GM21447 (cell line): ENCODE measurements around the gene ITIH6.
A peak's percentile ranks its signal among the peaks of the same experiment; 100 is the strongest.
"Not testable (repeated sequence)": the region's sequence is repeated elsewhere in the genome, so short reads cannot be mapped to it uniquely, and the experiment has no call there.

Experiments used
- ATAC-seq: cut with Tn5 transposase; IDR thresholded peaks from one replicate; pipeline ENCODE4 v1.9.1; 2021; ENCODE audit not compliant: unreplicated experiment

ITIH6 gene

DNA sequence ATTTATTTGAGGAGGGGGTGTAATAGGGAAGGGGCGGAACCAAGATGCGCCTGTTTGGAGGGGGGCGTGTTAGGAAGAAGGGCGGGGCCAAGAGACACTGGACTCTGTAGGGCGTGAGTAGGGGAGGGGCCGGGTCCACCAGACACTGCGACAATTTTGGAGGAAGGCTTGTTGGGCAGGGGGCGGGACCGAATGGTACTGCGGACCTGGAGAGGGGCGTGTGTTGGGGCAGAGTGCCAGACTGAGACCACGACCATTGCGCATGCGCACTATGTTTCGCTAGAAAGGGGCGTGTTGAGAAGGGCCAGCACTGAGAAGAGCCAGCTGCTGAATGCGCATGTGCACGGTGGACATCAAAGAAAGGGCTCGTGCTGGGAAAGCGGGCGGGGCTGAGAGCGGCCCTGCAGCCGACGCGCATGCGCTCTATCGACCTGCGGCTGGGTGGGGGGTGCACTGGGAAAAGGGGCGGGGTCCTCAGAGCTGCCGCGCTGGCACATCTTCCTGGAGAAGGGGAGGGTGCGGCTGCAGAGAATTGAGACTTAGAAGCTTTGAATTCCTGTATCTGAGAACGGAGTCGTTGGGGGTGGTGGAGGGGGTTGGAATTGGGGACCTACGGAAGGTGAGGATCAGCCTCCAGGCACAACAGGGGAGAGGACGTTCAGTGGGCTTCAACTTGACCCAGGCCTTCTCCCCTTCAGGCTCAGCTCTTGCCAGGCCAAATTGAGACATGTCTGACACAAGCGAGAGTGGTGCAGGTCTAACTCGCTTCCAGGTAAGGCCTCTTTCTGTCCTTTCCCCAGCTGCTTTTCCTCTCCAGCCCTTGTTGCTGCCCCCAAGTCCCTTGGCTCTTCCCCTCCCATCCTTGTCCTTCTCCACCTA lies 10.8 kb upstream of the ITIH6 start:
- peak; percentile 86 for ATAC-seq

DNA sequence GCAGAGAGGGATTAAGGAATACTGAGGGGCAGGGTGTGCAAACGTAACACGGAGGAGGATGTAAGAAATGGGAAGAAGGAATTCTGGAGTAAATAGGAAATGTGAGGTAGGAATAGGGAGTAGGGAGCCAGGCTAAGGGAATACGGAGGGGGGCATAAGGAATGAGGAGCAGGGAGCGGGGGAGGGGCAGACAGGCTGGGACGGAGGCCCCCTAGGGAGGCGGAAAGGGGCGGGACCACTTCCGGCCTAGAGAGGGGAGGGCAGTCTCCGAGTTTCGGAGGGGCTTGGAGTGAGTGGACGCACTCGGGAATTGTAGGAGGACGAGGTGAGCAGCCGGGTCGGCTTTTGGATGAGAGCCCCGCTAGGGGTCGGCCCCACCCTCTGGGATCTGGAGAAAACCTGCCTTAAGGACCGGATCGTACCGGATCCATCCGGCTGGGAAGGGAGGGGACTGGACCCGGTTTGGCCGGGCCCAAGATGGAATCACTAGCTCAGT lies 10.1 kb upstream of the ITIH6 start:
- peak; percentile 30 for ATAC-seq

DNA sequence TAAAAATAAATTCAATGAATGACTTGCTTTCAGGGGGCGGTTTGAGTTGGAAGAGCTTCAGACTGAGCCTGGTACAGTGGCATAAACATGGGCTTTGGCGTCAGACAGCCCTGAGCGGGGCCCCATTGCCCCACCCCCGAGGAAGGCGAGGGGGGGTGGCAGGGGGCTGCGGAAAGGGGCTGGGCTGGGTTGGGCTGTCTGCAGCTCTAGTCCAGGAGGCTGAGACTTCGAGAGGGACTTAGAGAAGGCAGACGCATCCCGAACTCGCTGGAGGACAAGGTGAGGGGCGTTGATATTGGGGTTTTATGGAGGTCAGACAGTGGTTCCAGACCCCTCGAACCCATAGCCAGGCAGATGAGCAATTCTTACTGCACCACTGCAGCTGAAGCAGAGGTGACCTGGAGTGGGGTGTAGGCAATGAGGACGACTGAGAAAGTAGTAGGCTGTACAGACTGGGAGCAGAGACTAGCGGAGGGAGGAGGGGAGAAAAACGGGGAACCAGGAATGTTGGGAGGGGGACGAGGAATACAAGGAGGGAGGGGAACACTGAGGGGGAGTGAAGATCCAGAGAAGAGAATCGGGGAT lies 9.6 kb upstream of the ITIH6 start, which contains the start of gene MAGED2:
TSS of gene MAGED2 (plus strand) at position 222 of the 585 bp plus-strand sequence. CDS start 1,587 bp downstream, outside the sequence.
- no peak for ATAC-seq

DNA sequence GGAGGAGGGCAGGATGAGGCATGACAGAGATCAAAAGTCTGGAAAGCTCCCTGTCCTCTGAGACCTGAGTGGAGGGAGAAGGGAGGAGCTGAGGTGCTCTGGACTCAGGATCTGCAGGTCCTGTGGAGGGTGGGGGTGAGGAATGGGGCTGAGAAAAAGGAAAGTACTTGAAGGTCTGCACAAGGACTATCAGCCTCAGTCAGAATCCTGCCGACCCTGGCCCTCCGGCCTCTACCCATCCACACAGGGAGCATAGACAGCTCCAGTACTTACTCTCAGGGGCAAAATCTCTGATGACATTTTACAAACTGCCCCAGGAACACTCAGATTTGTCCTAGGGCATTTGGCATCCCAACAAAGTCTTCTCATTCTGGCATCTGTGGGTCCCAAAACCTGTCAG lies 991 bp upstream of the ITIH6 start:
- ATAC-seq: no peak

DNA sequence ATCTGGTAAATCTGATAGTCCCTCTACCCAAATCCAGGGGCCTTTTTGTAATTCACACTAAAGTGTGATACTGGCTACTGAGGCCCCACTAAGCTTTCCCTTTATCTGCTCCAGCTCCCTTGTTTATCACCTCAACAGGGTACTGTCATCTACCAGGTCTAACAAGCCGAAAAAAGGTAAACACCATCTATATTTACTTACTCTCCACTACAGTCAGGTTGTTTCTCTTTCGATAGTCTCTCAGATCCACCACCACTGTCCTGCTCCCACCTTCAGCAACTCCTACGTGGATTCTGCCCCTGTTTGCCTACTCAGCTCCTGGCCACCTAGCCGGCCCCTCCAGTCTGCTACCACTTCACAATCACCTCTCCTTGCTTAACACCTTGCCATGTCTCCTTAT lies 3.3 kb downstream of the ITIH6 start:
- ATAC-seq: no peak

DNA sequence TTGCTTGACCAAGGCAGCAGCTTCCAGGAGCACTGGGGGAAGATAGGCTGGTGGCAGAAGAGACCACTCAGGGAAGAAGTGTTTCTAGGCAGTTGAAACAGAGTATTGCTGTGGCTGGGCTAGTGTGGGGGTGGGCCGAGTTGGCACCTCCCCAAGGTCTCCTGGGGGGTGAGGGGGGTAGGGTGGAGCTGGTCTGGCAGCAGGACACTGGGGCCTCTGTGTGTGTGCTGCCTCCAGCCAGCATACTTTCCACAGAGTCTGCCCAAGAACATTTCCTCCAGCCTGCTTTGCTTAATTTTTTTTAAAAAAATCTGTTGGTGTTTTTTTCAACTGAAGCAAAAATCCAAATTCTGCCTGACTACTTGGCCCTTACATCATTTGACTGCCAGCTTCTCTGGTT lies 4.0 kb downstream of the ITIH6 start:
- ATAC-seq: no peak

DNA sequence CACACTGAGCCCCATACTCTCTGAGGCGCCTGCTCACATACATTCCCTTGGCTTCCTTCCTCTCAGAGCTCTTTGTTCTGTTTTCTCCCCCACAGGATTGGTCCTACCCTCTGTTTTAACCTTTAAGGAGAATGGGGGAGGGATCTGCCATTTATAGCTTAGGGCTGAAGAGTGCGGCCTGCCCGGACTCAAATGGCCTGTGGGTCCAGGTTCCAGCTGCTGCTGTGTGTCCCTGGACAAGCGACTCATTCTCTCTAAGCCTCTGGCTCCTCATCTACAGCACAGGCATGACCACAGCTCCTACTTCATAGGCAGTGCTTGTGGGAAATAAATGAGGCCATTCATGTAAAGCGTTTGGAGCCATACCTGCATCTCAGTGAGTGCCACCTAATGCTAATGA lies 8.7 kb downstream of the ITIH6 start:
- ATAC-seq: not testable (repeated sequence)

DNA sequence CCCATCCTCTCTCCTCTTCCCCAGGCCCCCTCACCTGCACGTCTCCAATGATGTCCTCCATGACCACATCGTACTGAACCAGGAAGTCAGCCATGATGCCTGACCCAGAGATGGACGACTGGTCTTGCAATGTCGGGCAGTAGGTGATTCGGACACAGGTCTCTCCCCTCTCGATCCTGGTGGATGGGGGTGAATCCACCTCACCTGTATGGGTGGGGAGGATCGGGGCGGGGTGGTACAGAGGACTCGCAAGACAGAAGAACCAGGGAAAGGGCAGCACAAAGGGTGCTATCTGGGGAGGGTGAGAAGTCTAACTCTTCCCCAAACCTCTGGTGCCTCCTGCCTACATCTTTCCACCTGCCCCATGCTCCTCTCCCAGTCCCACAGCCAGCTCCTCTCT lies 9.6 kb downstream of the ITIH6 start:
- no peak for ATAC-seq

DNA sequence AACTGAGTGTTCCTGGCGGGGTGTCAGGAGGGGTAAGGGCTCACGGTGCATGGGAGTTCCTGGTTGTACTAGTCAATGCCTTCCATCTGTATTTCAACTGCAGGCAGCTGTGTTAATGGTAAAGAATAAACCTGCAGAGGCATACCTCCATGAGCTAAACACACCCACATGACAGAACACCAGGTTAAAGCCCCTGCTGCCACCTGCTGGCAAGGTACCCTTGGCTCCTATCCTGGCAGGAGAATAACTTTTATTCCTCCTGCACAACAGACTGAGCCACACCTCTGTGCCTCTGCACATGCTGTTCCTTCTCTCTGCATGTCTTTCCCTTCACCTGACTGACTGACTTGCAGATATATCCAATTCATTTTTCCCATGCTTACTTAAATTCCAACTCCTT lies 11.1 kb downstream of the ITIH6 start:
- ATAC-seq: no peak

DNA sequence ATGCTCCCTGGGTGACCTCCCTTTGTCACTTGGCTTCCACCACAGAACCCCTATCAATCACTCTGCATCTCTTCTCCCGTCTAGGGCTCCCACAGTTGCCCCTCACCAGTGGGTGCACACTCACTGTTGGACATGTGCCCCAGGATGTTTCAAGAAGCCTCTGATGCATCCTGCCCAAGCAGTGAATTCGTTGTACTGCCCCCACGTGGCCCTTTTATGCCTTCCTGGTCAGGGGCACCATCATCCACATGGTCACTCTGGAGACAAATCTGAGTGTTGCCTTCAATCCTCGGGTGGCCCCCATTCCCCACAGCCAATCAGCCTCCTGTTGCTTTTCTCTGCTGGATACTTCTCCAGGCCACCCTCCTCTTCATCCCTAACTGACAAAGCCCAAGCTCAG lies 12.2 kb downstream of the ITIH6 start:
- no peak for ATAC-seq

DNA sequence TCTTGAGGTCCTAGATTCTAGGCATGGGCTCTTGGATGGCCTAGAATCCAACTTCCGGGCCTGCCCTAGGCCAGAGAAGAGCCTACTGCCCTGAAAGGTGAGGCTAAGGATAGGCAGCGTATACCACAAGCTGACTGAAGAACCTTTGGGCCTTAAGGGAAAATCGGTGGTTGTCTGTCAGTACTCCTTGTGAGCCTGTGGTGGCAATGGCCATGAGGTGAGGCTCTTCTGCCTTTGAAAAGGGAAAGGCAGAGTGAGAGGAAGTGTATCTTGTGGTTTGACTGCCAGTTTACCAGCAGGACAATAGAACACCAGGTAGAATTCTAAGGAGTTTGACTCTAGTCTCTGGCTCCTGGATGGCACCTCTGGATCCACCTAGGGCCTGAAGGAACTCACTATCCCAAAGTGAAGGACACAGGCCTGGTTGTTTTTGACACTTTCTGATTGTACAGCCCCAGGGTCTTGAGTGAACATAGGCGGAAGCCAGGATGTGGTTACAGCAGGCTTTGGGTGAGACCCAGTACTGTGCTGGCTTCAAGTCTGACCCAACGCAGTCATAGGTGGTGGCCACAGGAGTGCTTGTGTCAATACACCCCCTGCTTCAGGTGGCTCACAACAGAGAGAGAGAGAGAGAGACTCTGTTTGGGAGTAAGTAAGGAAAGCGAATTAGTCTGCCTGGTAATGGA lies 20.9 kb downstream of the ITIH6 start:
- no peak for ATAC-seq

DNA sequence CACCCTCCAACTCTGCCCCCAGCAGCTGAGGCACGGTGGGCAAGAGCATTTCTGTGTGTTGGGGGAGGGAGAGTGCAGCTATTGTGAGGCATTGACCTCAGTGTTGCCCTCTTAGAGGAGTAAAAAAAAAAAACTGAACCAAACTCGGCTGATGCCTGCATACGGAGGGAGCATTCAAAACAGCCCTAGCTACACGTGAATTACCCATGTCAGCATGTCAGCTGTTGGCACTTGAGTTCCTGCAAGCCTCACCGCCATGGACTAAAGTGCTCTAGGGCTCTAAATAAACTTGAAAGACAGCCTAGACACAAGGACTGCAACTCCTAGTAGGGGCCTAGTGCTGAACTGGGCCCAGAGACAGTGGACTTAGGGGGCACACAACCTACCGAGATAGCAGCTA lies 22.0 kb downstream of the ITIH6 start:
- no peak for ATAC-seq

DNA sequence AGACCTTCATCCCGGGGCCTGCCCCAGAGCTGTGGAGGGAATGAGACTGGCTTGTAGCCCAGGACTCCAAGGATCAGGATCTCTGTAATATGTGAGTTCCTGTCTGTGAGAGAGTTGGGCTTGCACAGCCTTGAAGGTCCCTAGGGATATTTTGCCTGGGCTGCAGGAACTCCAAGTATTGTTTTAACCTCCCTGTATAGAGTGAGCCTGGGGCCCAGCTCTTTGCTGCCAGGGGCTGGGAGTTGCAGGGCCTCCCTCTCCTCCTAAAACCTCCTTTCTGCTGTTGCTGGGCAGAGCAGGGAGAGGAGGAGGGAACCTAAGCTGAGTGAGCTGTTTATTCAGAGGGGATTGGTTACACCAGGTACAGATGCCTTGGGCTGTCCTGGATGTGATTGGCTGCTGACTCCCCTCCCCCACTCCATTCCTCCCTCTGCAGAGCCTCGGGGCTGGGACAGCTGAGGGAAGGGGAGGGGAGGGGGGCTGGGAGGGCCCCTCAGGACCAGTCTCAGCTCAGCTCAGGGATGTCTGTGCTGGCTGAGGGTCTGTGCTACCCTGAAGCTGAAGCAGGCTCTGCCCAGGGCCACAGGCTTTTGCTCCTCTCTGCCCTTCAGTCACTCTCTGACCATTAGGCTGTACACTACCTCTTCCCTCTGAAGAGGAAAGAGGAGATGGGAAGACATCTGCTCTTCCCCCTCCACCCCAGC lies 23.5 kb downstream of the ITIH6 start:
- ATAC-seq: not testable (repeated sequence)

DNA sequence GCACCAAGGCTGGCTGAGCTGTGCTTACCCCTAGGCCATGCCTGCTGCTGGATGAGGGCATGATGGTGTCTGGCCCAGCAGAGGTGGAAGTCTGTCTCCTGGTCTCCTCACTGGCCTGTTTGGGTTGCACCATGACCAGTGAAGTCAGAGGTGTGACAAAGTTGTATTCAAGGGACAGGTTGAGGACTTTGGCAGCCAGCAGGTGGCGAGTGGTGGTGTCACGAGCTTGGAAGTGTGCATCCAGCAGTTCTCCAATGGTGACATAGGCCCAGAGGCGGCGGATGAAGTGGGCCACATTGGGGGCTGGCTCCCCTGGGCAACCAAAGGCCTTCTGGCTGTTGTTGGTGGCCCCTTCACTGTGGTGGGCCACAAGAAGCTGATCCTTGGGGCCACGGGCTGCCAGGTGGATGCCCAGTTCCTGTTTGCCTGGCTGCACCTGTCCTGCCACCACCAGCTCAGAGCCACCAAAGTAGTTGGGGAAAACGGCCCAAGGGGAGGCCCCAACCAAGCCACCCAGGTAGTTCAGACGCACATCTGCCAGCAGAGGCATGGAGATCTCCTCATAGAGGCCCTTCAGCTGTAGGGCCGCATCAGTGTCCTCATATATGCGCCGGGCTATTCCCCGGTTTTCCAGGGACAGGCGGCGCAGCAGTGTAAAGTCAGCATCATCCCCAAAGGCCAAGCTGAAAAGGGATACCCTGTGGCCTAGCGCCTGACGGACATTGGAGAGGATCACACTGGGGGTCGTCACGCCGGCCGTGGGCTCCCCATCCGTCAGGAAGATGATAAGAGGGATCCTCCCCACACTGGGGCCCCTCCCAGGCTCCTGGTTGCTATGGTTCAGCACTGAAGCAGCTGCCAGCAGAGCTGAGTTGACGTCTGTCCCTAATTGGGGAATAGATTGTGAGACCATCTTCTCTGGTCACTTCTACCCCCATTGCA lies 39.7 kb downstream of the ITIH6 start:
- no peak for ATAC-seq

DNA sequence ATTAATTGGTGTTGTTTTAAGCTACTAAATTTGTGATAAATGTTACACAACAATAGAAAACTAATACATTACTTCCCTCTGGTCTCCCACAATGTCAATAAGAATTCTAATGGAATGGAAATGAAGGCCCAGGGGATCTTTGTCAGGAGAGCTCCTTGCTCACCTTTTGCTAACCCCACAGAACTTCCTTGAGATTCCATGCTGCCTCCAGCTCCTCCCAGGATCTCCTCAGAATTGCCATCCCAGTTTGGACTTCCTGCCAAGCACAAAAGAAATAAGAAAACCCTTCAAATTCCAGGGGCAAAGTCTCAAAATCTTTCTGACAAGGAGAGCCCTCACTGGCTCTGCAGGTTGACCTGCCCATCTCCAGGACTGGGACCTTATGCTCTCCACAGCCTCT lies 43.2 kb downstream of the ITIH6 start:
- no peak for ATAC-seq

DNA sequence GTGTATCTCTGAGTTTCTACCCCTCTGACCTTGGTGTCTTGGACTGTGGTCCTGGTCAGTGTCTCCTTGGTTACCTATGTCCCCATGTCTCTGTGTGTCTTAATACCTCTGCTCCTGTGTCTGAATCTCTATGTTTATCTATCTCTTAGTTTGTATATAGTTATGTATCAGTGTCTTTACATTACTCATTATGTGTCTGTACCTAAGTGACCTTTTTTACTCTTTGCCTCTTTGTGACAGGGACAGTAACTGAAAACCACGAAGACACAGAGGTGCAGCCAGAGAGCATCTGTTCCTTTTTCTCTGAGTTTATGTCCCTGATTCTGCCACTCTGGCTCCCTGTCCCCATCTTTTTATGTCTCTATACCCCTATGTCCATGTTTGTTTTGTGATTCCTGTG lies 49.4 kb downstream of the ITIH6 start:
- ATAC-seq: no peak

DNA sequence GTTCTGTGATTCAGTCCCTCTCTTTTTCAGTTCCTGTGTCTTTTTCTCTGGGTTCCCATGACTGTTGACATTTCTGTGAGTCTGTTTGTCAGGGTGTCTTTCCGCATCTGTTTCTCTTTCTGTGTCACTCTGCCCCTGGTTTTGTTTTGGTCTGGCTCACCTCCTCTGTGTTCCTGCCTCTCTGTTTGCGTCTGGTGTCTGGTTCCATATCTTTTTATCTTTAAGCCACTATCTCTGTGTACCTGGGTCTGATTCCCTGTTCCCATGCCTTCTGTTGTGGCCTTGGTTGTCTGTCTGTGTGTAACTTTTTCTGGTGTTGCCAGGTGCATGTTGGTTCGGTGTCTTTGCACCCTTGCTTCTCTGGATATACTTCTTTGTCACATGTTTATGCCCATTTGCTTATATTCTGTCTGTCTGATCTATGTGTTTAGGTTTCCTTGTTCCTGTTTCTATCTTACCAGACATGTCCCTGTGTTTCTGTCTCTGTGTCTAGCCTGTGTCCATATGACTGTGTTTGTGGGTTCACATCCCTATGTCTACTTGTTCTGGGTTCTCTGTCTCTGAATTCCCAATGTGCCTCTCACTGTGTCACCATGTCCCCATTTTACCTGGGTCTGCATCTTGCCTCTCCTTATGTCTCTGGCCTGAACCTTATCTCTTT lies 50.2 kb downstream of the ITIH6 start:
- ATAC-seq: no peak

DNA sequence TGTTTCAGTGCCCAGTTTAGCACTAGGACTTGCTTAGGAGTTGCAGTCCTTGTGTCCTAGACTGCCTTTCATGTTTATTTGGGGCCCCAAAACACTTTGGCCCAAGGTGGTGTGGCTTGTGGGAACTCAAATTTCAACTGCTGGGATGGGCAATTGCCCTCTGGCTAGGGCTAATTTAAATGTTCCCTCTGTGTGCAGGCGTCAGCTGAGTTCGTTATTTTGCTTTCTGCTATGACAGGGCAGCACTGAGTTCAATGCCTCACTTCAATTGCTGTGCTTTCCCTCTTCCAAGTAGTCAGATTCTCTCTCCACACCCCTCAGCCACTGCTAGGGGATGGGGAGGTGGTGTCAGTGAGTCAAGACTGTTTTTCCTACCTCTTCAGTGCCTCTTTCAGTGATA lies 51.1 kb downstream of the ITIH6 start:
- no peak for ATAC-seq

DNA sequence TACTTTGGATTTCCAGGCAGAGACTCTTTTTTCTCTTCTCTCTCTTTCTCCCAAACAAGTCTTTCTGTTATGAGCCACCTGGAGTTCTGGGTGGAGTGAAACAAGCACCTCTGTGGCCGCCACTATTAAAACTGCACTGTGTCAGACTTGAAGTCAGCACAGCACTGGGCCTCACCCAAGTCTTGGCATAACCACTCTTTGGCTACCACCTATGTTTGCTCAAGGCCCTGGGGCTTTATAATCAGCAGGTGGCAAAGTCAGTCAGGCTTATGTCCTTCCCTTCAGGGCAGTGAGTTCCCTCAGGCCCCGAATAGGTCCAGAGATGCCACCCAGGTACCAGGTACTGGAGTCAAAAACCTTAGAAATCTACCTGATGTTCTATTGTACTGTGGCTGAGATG lies 52.4 kb downstream of the ITIH6 start:
- ATAC-seq: no peak

DNA sequence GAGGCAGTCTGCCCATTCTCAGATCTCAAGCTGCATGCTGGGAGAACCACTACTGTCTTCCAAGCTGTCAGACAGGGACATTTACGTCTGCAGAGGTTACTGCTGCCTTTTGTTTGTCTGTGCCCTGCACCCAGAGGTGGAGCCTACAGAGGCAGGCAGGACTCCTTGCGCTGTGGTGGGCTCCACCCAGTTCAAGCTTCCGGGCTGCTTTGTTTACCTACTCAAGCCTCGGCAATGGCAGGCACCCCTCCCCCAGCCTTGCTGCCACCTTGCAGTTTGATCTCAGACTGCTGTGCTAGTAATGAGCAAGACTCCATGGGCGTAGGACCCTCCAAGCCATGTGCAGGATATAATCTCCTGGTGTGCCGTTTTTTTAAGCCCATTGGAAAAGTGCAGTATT lies 59.5 kb downstream of the ITIH6 start:
- not testable (repeated sequence) for ATAC-seq
